ENCODE data around the gene NCBP2L.

The NCBP2L gene

GRCh38 chrX:107777536-107777832 lies at the start of gene NCBP2L:
NCBP2L (plus strand) TSS chrX:107777733; CDS start chrX:107794221, 16,488 bp downstream.
- no peak for ATAC-seq

GRCh38 chrX:107728371-107729099 lies 49.0 kb upstream of the NCBP2L start:
- no peak for ATAC-seq

- peak in 1 of 2 donors; percentile 48 for ATAC-seq
Observed at GRCh38 chrX:107729558-107730297, 47.8 kb upstream of the NCBP2L start.

GRCh38 chrX:107730298-107730655 lies 47.3 kb upstream of the NCBP2L start:
- no peak for ATAC-seq

- ATAC-seq: no peak
Observed at GRCh38 chrX:107730991-107731766, 46.4 kb upstream of the NCBP2L start.

GRCh38 chrX:107731831-107732502 lies 45.6 kb upstream of the NCBP2L start:
- ATAC-seq: no peak

- ATAC-seq: no peak
Observed at GRCh38 chrX:107733686-107734085, 43.8 kb upstream of the NCBP2L start.

- ATAC-seq: no peak
Observed at GRCh38 chrX:107734646-107735045, 42.9 kb upstream of the NCBP2L start.

GRCh38 chrX:107736781-107737531 lies 40.6 kb upstream of the NCBP2L start:
- ATAC-seq: no peak

- ATAC-seq: no peak
Observed at GRCh38 chrX:107738272-107738671, 39.3 kb upstream of the NCBP2L start.

GRCh38 chrX:107738768-107739167 lies 38.8 kb upstream of the NCBP2L start:
- ATAC-seq: no peak

- no peak for ATAC-seq
Observed at GRCh38 chrX:107739541-107739940, 38.0 kb upstream of the NCBP2L start.

- ATAC-seq: no peak
Observed at GRCh38 chrX:107741404-107741790, 36.1 kb upstream of the NCBP2L start.

- ATAC-seq: no peak
Observed at GRCh38 chrX:107742700-107743191, 34.8 kb upstream of the NCBP2L start.

GRCh38 chrX:107743995-107744394 lies 33.5 kb upstream of the NCBP2L start:
- ATAC-seq: no peak

GRCh38 chrX:107744868-107745267 lies 32.7 kb upstream of the NCBP2L start:
- no peak for ATAC-seq

- ATAC-seq: no peak
Observed at GRCh38 chrX:107747596-107748161, 29.9 kb upstream of the NCBP2L start.

GRCh38 chrX:107748506-107748905 lies 29.0 kb upstream of the NCBP2L start:
- ATAC-seq: no peak

GRCh38 chrX:107750263-107750662 lies 27.3 kb upstream of the NCBP2L start:
- ATAC-seq: no peak

GRCh38 chrX:107750861-107751445 lies 26.6 kb upstream of the NCBP2L start:
- no peak for ATAC-seq

- no peak for ATAC-seq
Observed at GRCh38 chrX:107752043-107752442, 25.5 kb upstream of the NCBP2L start.

Data from activated CD4-positive, CD25-positive, alpha-beta regulatory T cell treated with anti-CD3 and anti-CD28 coated beads, Interleukin-2, amount 50 U/mL, for 24 hours (primary cell).